Middle frontal gyrus (tissue), 1 donor: ENCODE data around the gene PGGHG.

Experiments
- DNase-seq: peaks from one replicate; pipeline ENCODE4 v3.0.0-alpha.2; 2015; ENCODE audit warnings: low spot score; ENCODE audit errors: extremely low spot score

The PGGHG gene

GRCh38 chr11:269146-269890 lies 19.6 kb upstream of the PGGHG start:
- no peak for DNase-seq

- DNase-seq = no peak
These were observed 18.2 kb upstream of the PGGHG start for GRCh38 chr11:270451-271318.

GRCh38 chr11:271319-271715 lies 17.6 kb upstream of the PGGHG start:
- DNase-seq = no peak

GRCh38 chr11:272195-272930 lies 16.6 kb upstream of the PGGHG start:
- no peak for DNase-seq

GRCh38 chr11:272931-273198 lies 16.1 kb upstream of the PGGHG start:
- DNase-seq = no peak

GRCh38 chr11:276219-276618 lies 12.7 kb upstream of the PGGHG start:
- no peak for DNase-seq

GRCh38 chr11:278001-278951 lies 10.7 kb upstream of the PGGHG start, which contains the start of gene NLRP6:
TSS of gene NLRP6 (plus strand) at chr11:278407. CDS start at chr11:278570, 163 bp downstream.
- no peak for DNase-seq

- no peak for DNase-seq
These were observed 9.6 kb upstream of the PGGHG start for GRCh38 chr11:279040-279965.

- DNase-seq = no peak
These were observed 8.8 kb upstream of the PGGHG start for GRCh38 chr11:279966-280705.

GRCh38 chr11:280706-281485 lies 8.0 kb upstream of the PGGHG start:
- no peak for DNase-seq

- DNase-seq = no peak
These were observed 7.3 kb upstream of the PGGHG start for GRCh38 chr11:281486-282161.

- DNase-seq = no peak
These were observed 6.8 kb upstream of the PGGHG start for GRCh38 chr11:282171-282570.

GRCh38 chr11:282630-283360 lies 6.1 kb upstream of the PGGHG start:
- no peak for DNase-seq

- DNase-seq = no peak
These were observed 5.4 kb upstream of the PGGHG start for GRCh38 chr11:283405-284104.

GRCh38 chr11:284105-285020 lies 4.6 kb upstream of the PGGHG start:
- DNase-seq = no peak
